SK-N-SH treated with all-trans-retinoic acid at 6 μM for 48 hours (cell line): Measurements from ENCODE around the gene HOXC10.

ENCODE experiments used
- ATAC-seq: fragments of 200-7000 bp; cut with Tn5 transposase; 3 replicates; pipeline ENCODE4 v1.9.1; 2020; ENCODE audit warnings: mild to moderate bottlenecking, moderate library complexity
- ARNTL ChIP-seq: fragments of 450-650 bp; formaldehyde crosslinking; IDR thresholded peaks from 2 replicates; pipeline ENCODE4 v1.5.0; 2020; ENCODE audit warnings: low read depth, mild to moderate bottlenecking, moderate library complexity, borderline replicate concordance
- CREB5 ChIP-seq: fragments of 250-450 bp; sonication (Bioruptor Pico); IDR thresholded peaks from 2 replicates; pipeline ENCODE4 v1.5.1; 2020; ENCODE audit warnings: low read depth, mild to moderate bottlenecking, moderate library complexity
- CSDC2 ChIP-seq: fragments of 250-450 bp; sonication (Bioruptor Pico); IDR thresholded peaks from 2 replicates; pipeline ENCODE4 v1.5.0; 2020; ENCODE audit warnings: mild to moderate bottlenecking, moderate library complexity
- CSRNP3 ChIP-seq: fragments of 250-450 bp; sonication (Bioruptor Pico); IDR thresholded peaks from 2 replicates; pipeline ENCODE4 v1.5.1; 2021; ENCODE audit warnings: mild to moderate bottlenecking, moderate library complexity
- GLIS3 ChIP-seq: fragments of 250-450 bp; sonication (Bioruptor Pico); IDR thresholded peaks from 2 replicates; pipeline ENCODE4 v1.5.0; 2020; ENCODE audit warnings: mild to moderate bottlenecking, moderate library complexity
- POU6F1 ChIP-seq: fragments of 250-450 bp; sonication (Bioruptor Pico); IDR thresholded peaks from 2 replicates; pipeline ENCODE4 v1.8.0; 2021; ENCODE audit warnings: low read depth, mild to moderate bottlenecking, moderate library complexity, borderline replicate concordance
- RARB ChIP-seq: fragments of 250-450 bp; sonication (Bioruptor Pico); IDR thresholded peaks from 2 replicates; pipeline ENCODE4 v1.8.0; 2021; ENCODE audit warnings: mild to moderate bottlenecking, moderate library complexity
- SNAI2 ChIP-seq: fragments of 250-450 bp; sonication (Bioruptor Pico); IDR thresholded peaks from 2 replicates; pipeline ENCODE4 v1.5.0; 2020; ENCODE audit warnings: mild to moderate bottlenecking, moderate library complexity
- TCF4 ChIP-seq: fragments of 250-450 bp; sonication (Bioruptor Pico); IDR thresholded peaks from 2 replicates; pipeline ENCODE4 v1.8.0; 2021; ENCODE audit warnings: mild to moderate bottlenecking, moderate library complexity, borderline replicate concordance
- TOX ChIP-seq: fragments of 250-450 bp; sonication (Bioruptor Pico); IDR thresholded peaks from 2 replicates; pipeline ENCODE4 v1.8.0; 2021; ENCODE audit warnings: mild to moderate bottlenecking, moderate library complexity, borderline replicate concordance
- TSHZ2 ChIP-seq: fragments of 250-450 bp; sonication (Bioruptor Pico); IDR thresholded peaks from 2 replicates; pipeline ENCODE4 v1.5.0; 2020; ENCODE audit warnings: mild to moderate bottlenecking, moderate library complexity
- ZFP3 ChIP-seq: fragments of 250-450 bp; sonication (Bioruptor Pico); IDR thresholded peaks from 2 replicates; pipeline ENCODE4 v1.5.0; 2020; ENCODE audit warnings: mild to moderate bottlenecking, moderate library complexity
- ZFP30 ChIP-seq: fragments of 450-650 bp; formaldehyde crosslinking; IDR thresholded peaks from 2 replicates; pipeline ENCODE4 v1.5.0; 2022; ENCODE audit warnings: mild to moderate bottlenecking, moderate library complexity
- ZNF565 ChIP-seq: fragments of 450-650 bp; formaldehyde crosslinking; conservative IDR thresholded peaks from 2 replicates; pipeline ENCODE4 v1.5.0; 2020; ENCODE audit warnings: low read depth, mild to moderate bottlenecking, moderate library complexity
- ZNF70 ChIP-seq: fragments of 450-650 bp; formaldehyde crosslinking; IDR thresholded peaks from 2 replicates; pipeline ENCODE4 v1.5.0; 2020; ENCODE audit warnings: mild to moderate bottlenecking, moderate library complexity
- ZNF8 ChIP-seq: fragments of 450-650 bp; formaldehyde crosslinking; IDR thresholded peaks from 2 replicates; pipeline ENCODE4 v1.5.0; 2020; ENCODE audit warnings: mild to moderate bottlenecking, moderate library complexity

Gene HOXC10

DNA sequence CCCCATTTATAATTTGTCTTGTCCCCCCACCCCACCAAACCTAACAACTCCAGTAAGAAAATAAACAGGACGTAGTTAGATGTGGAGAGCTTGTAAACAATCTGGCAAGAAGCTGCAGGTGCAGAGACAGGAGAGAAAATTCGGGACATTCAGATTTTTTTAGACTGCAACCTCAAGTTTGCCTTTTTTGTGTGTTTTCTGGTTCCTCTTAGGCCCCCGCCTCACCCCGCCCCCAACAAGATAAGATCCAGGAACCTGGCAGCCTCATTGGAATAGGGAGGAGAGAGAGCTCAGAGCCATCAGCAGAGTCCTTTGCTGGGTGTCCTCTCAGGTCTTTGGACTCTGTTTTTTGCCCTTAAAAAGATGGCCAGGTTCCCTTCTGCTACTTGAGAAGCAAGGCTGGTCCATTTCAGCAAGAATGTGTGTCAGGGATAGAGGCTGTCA is 2.9 kb downstream of the HOXC10 start:
- TF ChIP-seq POU6F1 (CRISPR knock-in tag) (no peak), TOX (CRISPR knock-in tag) (no peak), CREB5 (no peak), SNAI2 (CRISPR knock-in tag) (no peak), ZFP30 (no peak), CSRNP3 (CRISPR knock-in tag) (no peak), GLIS3 (no peak), ZNF8 (CRISPR knock-in tag) (no peak)
- ATAC-seq, result no peak

DNA sequence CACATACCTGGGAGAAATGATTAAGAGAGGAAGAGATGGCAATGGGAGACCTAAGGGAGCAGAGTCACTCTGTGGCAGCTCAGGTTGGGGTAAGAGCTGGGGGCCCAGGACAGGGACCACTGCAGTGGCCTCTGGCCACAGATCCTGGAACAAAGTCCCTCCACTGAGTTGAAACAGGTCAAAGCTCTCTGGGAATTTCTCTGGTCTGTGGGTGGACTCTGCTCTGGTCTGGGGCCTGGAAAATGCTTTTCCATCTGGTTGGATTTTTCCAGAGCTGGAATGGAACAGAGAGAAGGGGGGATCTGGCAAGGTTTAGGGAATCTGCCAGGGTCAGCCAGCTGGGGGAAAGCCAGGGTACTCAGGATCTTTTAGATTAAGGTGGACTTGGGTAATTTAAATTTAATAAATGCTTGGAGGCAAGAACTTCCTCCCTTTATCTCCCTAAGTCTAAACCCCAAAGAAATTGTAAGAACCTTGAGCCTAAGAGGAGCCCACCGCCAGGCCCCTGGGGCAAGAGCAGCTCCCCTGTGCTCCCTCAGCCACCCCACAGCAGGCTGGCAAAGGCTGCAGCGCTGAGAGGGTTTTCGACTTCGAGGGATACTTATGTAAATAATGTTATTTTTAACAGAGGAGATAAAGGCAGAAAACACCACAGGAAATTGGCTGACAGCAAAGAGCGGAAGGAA is 3.7 kb downstream of the HOXC10 start:
- peak; percentile 2; the same call in 2 of the 3 replicates for ATAC-seq
- TF ChIP-seq TSHZ2 (no peak), ZNF565 (CRISPR knock-in tag) (no peak), ARNTL (no peak), SNAI2 (CRISPR knock-in tag) (no peak), CREB5 (no peak), TCF4 (CRISPR knock-in tag) (no peak), RARB (CRISPR knock-in tag) (no peak), CSDC2 (CRISPR knock-in tag) (no peak), GLIS3 (no peak), ZFP3 (CRISPR knock-in tag) (no peak), POU6F1 (CRISPR knock-in tag) (no peak), ZFP30 (no peak), ZNF8 (CRISPR knock-in tag) (no peak), ZNF70 (CRISPR knock-in tag) (no peak), TOX (CRISPR knock-in tag) (no peak), CSRNP3 (CRISPR knock-in tag) (no peak)
